COLO829 (cell line): ENCODE data around the gene HLA-DRB5.
"Not testable (repeated sequence)": the region's sequence is repeated elsewhere in the genome, so short reads cannot be mapped to it uniquely, and the experiment has no call there.

ENCODE experiments used
- DNase-seq: peaks from one replicate; pipeline ENCODE4 v3.0.0; 2012; ENCODE audit warnings: low spot score

The HLA-DRB5 gene

GRCh38 chr6:32529697-32530430, at the start of gene HLA-DRB5:
Gene HLA-DRB5, minus strand, starts transcription at chr6:32530287. Its CDS starts 63 bp downstream, at chr6:32530224.
- no peak for DNase-seq

- no peak for DNase-seq
Measured at GRCh38 chr6:32578962-32579361, 48.9 kb upstream of the HLA-DRB5 start.

GRCh38 chr6:32577493-32577892, 47.4 kb upstream of the HLA-DRB5 start:
- DNase-seq = not testable (repeated sequence)

GRCh38 chr6:32576250-32576649, 46.2 kb upstream of the HLA-DRB5 start:
- no peak for DNase-seq

GRCh38 chr6:32570363-32570905, 40.3 kb upstream of the HLA-DRB5 start:
- DNase-seq = no peak

GRCh38 chr6:32568561-32568960, 38.5 kb upstream of the HLA-DRB5 start:
- DNase-seq = no peak

GRCh38 chr6:32566957-32567356, 36.9 kb upstream of the HLA-DRB5 start:
- DNase-seq = no peak

GRCh38 chr6:32565511-32565910, 35.4 kb upstream of the HLA-DRB5 start:
- DNase-seq = no peak

- no peak for DNase-seq
Measured at GRCh38 chr6:32562940-32563339, 32.9 kb upstream of the HLA-DRB5 start.

- DNase-seq = no peak
Measured at GRCh38 chr6:32559747-32560146, 29.7 kb upstream of the HLA-DRB5 start.

GRCh38 chr6:32558426-32559057, 28.5 kb upstream of the HLA-DRB5 start:
- no peak for DNase-seq

- DNase-seq = no peak
Measured at GRCh38 chr6:32554116-32554965, 24.3 kb upstream of the HLA-DRB5 start.

GRCh38 chr6:32553037-32553742, 23.1 kb upstream of the HLA-DRB5 start:
- no peak for DNase-seq

- no peak for DNase-seq
Measured at GRCh38 chr6:32551410-32551809, 21.3 kb upstream of the HLA-DRB5 start.

GRCh38 chr6:32539839-32540238, 9.8 kb upstream of the HLA-DRB5 start:
- no peak for DNase-seq

- not testable (repeated sequence) for DNase-seq
Measured at GRCh38 chr6:32530431-32530793, 325 bp upstream of the HLA-DRB5 start.

- no peak for DNase-seq
Measured at GRCh38 chr6:32522302-32523047, 7.6 kb downstream of the HLA-DRB5 start.

- no peak for DNase-seq
Measured at GRCh38 chr6:32519910-32520258, 10.2 kb downstream of the HLA-DRB5 start.

GRCh38 chr6:32519118-32519909, 10.8 kb downstream of the HLA-DRB5 start:
- DNase-seq = no peak

- no peak for DNase-seq
Measured at GRCh38 chr6:32517654-32518445, 12.2 kb downstream of the HLA-DRB5 start.
